GM18907 (cell line): Measurements from ENCODE around the gene C7.
"Not testable (repeated sequence)": the region's sequence is repeated elsewhere in the genome, so short reads cannot be mapped to it uniquely, and the experiment has no call there.

Source experiments
- ATAC-seq: cut with Tn5 transposase; IDR thresholded peaks from one replicate; pipeline ENCODE4 v1.9.1; 2021; ENCODE audit warnings: mild to moderate bottlenecking, moderate library complexity; ENCODE audit not compliant: unreplicated experiment

Gene C7

GRCh38 chr5:40988746-40989510 is 79.6 kb downstream of the C7 start:
- ATAC-seq: no peak

GRCh38 chr5:40991168-40991980 is 82.1 kb downstream of the C7 start:
- ATAC-seq: no peak

GRCh38 chr5:40991981-40992559 is 82.8 kb downstream of the C7 start:
- ATAC-seq: no peak

DNA sequence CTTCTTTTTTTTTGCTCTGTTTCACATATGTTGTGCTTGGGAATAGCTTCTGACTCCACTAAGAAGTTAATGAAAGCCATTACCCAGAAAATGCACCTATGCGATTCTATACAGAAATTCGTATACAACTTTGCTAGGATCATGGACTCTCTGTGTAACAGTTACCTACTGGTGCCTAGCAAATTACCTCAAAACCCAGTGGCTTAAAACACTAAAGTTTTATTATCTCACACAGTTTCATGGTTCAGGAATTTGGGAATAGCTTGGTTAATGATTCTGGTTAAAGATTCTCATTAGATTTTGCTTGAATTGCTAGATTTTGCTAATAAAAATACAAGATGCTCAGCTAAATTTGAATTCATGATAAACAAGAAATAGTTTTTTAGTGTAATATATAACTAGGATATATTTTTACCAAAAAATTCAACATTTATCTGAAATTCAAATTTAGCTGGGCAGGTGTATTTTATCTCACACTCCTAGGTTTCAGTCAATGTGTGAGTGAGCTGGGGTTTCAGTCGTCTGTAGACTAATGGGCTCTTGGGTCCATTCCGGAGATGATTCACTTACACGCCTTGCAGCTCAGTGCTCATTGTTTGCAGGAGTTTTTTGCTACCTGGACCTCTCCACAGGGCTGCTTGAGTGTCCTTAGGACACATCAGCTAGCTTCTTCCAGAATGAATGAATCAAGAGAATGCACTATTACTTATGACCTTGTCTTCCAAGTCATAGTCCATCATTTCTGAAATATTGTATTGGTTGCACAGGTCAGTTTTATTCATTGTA is 86.7 kb downstream of the C7 start:
- no peak for ATAC-seq

DNA sequence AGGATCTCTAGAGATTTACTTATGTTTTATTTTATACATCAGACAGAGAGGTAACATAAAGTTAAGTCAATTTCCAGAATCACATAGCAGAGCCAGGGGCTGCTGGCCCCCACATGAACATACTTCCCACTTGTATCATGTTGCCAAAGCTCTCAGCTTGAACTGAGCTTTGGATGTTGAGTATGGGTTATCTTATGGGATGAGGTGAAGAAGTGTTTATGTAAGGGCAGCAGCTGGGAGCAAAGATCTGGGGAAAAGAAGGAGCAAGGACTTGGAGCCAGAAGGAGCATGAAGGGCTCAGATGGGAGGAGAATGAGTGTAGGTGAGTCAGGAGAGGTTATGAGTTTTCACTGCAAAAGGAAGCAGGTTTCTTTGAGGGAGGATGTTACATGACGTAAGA is 89.8 kb downstream of the C7 start:
- ATAC-seq: no peak

DNA sequence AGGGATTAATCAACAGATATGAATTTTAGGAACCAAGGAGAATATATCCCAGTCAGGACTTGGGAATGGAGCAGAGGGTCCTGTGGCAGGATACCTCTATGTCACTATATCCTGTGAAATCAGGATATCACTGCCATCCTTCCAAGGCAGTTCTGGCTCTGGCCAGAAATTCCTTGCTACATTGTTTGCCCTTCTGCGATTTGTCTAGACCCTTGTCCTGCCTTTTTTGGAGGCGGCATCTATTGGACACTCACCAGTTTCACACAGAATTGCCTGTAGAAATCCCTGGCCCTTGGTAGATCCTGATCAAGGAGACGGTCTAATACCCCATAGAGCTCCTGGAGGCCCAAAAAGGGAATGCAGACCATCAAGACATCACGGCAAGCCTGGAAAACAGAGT is 90.7 kb downstream of the C7 start:
- no peak for ATAC-seq

DNA sequence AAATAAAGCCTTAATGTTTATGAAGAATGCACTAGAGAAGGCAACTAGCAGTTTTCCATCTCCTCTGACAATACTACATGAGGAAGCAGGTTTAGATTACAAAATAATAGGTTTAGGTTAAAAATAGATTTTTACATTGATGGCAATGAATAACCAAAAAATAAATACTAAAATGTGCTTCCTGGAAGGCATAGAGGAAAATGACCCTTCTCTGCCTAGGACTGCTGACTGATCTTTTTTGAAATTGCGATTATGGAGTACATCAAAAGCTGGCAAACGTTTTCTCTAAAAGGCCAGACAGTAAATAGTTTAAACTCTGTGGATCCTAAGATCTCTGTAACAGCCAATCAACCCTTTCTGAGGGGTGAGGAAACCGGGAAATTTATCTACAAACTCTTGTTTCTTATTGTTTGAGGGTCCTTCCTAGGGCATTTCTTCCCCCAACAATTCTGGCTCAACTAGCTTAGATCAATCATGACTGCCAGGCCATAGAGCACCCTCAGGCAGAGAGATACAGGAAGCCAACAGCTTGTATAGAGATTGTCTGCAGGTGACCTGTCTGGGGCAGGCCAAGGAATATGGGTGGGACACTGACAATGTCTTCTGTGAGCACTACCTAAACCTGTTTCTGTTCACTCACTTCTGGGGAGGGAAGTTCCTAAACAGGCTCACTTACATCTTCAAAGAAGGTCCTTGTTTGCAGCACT is 94.5 kb downstream of the C7 start:
- ATAC-seq: no peak

DNA sequence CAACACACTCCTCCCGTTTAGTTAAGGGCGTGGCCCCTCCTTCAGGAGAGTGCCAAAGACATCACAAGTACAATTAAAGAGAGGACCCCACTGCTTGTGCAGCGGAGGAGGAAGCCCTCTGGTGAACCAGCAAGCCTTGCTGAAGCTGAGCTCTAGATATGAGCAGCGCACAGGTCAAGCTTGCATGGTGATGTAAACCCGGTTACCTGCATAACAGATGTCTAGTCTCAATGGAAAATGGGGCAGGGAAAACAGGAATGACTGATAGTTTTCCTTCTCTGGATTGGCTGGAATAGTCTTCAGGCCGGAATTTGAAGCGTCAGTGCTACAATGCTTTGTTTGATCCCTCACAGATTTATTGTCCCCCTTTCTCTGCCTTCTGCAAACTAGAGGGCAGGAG is 95.6 kb downstream of the C7 start:
- no peak for ATAC-seq

DNA sequence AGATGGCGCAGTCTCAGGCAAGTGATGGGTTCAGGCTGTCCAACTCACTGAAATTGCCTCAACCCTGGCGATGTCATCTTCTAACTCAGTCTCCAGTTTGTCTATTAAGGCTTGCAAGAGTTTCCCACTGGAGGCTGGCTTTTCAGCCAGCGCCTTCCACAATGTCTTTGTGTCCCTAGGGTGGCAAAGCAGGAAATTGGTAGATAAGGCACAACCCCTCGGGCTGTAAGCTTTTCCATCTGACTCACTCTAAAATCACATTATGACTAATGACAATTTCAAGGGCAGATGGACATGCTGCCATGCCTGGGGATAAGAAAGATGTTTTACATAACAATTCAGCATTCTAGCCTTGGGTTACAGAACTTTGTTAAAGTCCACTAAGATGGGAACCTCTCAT is 99.9 kb downstream of the C7 start:
- no peak for ATAC-seq

GRCh38 chr5:41010572-41010971 is 101.3 kb downstream of the C7 start:
- ATAC-seq: no peak

DNA sequence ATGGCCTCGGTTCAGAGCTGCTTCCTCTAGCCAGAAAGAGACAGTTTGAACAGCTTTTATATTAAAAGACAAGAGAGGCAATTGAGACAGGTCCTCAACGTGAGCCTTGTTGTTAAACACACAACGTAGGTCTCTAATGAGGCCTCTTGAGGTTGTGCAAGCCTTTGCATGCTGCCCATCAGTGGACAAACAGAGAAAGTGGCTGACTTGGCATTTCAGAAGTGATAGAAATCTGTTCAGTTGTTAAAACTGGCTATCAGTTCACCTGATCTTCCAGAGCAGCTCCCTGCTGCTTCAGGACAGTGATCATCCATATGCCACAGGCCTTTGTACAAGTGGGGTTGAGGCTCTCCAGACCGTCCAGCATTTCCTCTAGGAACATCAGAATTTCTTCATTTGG is 103.0 kb downstream of the C7 start:
- ATAC-seq: no peak

DNA sequence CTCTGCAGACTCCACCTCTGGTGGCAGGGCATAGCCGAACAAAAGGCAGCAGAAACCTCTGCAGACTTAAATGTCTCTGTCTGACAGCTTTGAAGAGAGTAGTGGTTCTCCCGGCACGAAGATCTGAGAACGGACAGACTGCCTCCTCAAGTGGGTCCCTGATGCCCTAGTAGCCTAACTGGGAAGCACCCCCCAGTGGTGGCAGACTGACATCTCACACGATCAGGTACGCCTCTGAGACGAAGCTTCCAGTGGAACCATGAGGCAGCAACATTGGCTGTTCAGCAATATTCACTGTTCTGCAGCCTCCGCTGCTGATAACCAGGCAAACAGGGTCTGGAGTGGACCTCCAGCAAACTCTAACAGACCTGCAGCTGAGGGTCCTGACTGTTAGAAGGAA is 113.3 kb downstream of the C7 start:
- ATAC-seq: not testable (repeated sequence)
